ENCODE results near the gene STAMBPL1.

DNA sequence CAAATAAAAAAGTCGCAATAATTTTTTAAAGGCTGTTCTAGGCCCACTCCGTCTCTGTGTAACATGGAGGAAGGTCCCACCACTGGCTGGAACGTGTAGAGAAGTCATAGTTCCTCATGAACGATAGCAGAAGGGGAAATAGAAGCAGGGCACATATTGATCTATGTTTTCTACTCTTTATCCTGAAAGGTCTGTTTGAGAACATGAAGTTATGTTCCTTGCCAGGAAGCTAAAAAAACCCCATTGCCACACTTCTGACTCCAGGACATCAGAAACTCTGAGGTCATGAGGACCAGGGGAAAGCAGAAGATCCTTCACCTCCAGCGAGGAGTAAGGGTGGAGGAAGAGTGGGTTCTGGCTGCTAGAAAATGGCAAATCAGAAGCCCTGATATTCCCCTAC is 39.2 kb upstream of the STAMBPL1 start:
- TF ChIP-seq, protein P1, sequence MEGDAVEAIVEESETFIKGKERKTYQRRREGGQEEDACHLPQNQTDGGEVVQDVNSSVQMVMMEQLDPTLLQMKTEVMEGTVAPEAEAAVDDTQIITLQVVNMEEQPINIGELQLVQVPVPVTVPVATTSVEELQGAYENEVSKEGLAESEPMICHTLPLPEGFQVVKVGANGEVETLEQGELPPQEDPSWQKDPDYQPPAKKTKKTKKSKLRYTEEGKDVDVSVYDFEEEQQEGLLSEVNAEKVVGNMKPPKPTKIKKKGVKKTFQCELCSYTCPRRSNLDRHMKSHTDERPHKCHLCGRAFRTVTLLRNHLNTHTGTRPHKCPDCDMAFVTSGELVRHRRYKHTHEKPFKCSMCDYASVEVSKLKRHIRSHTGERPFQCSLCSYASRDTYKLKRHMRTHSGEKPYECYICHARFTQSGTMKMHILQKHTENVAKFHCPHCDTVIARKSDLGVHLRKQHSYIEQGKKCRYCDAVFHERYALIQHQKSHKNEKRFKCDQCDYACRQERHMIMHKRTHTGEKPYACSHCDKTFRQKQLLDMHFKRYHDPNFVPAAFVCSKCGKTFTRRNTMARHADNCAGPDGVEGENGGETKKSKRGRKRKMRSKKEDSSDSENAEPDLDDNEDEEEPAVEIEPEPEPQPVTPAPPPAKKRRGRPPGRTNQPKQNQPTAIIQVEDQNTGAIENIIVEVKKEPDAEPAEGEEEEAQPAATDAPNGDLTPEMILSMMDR (IDR thresholded peaks at IDR 0.05; ENCODE audit: insufficient read depth, low read depth, low read length): no peak
- TF ChIP-seq EZH2 (IDR thresholded peaks at IDR 0.05; ENCODE audit: insufficient read depth, low read length): no peak

All from astrocyte (in vitro differentiated cells and primary cell).